GM15510 (cell line): ENCODE data around the gene SEC24D.

Experiments
- POLR2A ChIP-seq: IDR thresholded peaks from 3 replicates; pipeline ENCODE4 v1.6.1; 2011; ENCODE audit warnings: borderline replicate concordance; ENCODE audit not compliant: insufficient read length; ENCODE audit errors: extremely low read depth

The SEC24D gene

DNA sequence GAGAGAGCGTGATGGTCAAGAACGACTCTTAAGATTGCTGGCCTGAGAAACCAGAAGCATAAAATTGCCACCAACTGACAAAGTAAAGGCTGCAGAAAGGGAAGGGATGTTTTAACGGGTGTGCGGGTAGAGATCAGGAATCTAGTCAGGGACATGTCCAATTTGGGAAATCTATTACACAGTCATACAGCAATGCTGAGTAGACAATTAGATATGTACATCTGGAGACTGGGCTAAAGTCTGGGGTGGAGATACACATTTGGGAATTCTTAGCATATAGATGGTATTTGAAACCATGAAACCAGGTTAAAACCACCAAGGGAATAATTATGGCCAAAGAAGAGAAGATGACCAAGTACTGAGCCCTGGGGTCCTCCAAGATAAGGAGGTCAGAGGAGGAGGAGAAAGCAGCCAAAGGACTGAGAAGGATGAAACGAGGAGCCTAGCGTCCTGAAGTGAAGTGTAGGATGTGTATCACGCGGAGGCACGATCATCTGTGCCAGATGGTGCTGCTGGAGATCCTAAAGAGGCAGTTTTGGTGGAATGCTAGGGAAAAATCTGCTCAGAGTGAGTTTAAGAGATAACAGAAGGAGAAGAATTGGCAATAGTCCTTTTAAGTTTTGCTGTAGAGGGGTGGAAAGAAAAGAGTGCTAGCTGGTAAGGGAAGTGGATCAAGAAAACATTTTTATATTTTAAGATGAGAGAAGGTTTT lies 36.5 kb downstream of the SEC24D start:
- no peak for TF ChIP-seq POLR2A

DNA sequence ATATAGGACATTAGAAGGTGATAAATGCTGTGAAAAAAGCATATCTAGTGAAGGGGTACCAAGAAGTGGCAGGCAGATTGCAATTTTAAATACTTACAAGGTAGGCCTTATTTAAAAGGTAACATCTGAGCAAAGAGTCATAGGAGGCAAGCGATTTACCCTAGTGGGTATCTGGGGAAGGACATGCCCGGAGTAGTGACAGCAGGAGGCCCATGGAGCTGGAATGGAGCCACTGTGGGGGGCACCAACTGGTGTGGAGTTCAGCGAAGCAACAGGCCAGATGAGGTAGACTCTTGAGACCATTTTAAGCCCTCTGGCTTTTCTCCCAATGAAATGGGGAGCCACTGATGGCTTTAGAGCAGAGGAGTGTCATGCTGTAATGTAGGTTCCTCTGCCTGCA lies 37.3 kb downstream of the SEC24D start:
- no peak for TF ChIP-seq POLR2A

GRCh38 chr4:118797558-118798142 lies 38.3 kb downstream of the SEC24D start:
- no peak for TF ChIP-seq POLR2A

DNA sequence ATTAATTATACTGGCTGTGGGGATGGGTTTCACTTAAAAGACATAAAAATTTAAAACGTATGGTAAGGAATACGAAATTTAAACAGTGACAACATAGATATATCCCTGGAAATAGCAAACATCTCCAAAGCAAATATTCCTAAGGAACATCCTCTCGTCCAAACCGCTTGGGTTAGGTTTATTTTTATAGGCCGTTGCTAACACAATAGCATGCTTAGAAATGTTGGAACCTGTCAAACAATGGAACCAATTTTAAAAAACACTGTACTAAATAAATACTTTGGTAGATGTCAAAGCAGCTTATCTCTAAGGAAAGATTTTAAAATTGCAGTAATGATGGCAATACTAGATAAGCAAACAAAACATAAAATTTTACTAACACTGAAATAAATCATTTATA lies 45.4 kb downstream of the SEC24D start:
- no peak for TF ChIP-seq POLR2A

GRCh38 chr4:118788911-118789310 lies 47.0 kb downstream of the SEC24D start:
- TF ChIP-seq POLR2A, result no peak

DNA sequence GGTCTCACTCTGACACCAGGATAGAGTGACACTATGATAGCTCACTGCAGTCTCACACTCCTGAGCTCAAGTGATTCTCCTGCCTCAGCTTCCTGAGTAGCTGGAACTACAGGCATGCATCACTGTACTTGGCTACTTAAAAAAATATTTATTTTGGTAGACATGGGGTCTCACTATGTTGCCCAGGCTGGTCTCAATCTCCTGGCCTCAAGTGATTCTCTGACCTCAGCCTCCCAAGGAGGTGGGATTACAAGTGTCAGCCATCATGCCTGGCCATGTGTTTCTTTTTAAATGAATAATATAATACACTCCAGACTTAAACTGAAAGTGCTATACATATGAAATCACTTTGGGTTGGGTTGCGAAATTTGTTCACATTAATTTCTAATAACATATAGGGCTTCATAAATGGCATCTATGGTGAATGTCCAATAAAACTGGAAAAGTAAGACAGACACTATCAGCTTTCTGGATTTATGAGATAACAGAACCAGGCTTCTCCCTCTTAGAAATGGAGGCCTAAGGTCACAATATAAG lies 48.0 kb downstream of the SEC24D start:
- no peak for TF ChIP-seq POLR2A

DNA sequence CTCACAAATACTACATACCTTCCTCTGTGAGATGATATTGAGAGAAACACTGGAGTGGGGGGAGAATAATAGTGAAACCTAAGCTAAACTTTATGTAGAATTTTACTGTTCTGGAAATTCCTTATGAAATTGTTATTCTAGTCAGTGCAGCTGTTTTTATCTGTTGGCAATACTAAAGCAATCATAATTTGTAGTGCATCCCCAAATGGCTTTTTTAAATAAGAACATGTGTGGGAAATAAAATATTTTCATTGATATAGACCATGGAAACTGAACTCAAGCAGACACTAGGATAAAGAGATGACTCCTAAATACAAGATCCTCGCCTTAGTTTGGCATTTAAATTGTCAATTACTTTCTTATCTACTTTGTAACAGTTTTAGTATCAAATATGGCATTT lies 51.1 kb downstream of the SEC24D start:
- TF ChIP-seq POLR2A, result no peak

GRCh38 chr4:118783887-118784286 lies 52.0 kb downstream of the SEC24D start:
- no peak for TF ChIP-seq POLR2A

DNA sequence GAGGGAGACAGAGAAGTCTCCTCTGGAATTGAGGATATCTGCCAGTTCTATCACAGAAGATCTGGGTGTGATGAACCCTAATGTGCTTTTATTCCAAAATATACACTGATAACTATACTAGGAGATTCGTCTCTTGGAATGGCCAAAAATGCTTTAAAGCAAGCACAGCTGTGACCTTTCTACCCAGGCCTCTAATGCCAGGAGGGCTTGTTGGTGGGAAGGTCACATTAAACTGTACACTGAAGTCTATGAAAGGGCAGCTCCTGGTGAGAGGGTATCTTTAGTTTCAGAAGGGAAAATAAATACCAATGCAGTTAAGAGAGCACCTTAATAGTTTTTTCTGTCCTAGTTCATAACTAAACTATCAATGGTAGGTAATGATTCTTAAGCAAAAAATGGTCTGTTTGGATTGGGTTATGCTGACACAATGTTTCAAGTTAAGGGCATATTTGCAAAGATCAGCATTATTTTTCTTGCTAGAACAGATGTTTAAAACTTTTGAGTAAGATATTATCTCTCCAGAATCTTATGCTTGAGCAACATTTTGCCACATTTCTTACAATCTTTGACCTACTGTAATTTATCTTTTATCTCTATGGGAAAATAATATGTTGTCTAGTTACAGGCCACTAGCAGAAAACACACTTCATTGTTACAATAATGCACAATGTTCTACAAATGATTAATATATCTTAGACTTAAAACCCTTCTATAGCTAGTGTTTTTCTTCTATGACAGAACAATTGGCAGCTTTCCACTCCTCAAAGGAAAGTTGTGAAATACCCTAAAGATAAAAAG lies 59.6 kb downstream of the SEC24D start:
- TF ChIP-seq POLR2A, result no peak

DNA sequence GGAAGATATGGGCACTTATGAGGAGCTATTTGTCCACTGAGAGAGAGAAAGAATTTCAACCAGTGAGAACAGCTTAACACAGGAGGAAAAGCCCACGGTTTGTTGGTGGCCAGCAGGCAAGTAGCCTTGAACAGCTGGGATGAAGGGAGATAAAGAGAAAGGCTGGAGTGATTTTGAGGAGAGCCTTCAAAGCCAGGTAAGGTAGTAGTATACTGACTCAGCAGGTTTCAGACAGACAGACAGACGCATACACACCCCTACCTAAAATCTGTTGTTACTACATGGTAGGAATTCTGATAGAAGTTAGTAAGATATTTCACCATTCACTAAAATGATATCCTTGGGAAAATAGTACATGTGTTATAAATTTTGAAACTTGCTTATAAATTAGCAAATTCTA lies 60.5 kb downstream of the SEC24D start:
- no peak for TF ChIP-seq POLR2A

- no peak for TF ChIP-seq POLR2A
Measured at GRCh38 chr4:118774989-118775388, 60.9 kb downstream of the SEC24D start.

- no peak for TF ChIP-seq POLR2A
Measured at GRCh38 chr4:118774321-118774720, 61.6 kb downstream of the SEC24D start.

- no peak for TF ChIP-seq POLR2A
Measured at GRCh38 chr4:118773429-118773792, 62.5 kb downstream of the SEC24D start.

GRCh38 chr4:118772767-118773428 lies 63.0 kb downstream of the SEC24D start:
- TF ChIP-seq POLR2A, result no peak

GRCh38 chr4:118772081-118772766 lies 63.7 kb downstream of the SEC24D start:
- TF ChIP-seq POLR2A, result no peak

DNA sequence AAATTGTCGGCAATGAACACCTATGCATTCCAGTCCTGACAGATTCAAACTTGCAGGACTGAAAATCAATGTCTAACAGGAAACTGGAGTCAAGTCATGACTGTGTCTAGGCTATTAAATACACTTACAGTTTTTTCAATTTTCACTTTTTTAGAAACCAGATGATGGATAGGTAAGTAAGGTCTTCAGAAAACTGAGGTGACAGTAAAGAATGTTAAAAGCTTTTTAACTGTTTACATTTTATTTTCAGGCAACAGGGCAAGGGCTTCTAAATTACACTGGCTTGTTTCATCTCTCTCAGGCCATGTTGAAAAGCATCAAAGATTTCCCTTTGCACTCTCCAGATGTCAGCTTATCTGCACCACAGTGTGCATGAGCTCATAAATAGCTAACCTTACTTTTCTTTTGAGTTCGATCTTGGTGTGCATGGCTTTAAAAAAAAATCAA lies 65.2 kb downstream of the SEC24D start:
- no peak for TF ChIP-seq POLR2A
